ENCODE measurements around the gene PLCD1.
A peak's percentile ranks its signal among the peaks of the same experiment; 100 is the strongest.

Gene PLCD1

DNA sequence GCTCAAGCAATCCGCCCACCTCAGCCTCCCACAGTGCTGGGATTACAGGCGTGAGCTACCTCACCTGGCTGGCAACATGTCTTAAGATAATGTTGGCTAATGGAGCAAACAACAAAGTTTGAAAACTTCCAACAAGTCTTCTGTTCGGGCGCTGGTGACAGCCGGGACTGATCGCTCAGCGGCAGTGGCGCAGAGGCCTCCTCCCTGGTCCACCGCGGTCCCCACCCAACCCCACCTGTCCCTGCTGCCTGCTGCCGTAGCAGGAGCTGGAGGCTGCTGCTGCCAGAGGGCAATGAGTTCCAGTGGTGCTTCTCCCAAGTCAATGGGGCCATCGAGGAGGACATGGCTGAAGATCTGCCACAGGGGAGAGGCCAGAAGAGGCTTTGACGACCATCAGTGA lies 21.7 kb upstream of the PLCD1 start:
- no peak overlapping the region for H3K4me3 ChIP-seq
- H3K4me1 ChIP-seq, result peaks cover 0 to 15% (median 13%) of the 10 kb centered on the region in 10 experiments; a peak in 18 of 20 replicates
- no peak overlapping the region for H3K9ac ChIP-seq
- no peaks in the 10 kb centered on the region for H4K20me1 ChIP-seq
- H3K27me3 ChIP-seq, result no peaks in the 10 kb centered on the region
- H3K27ac ChIP-seq, result no peak overlapping the region
- H3K9me3 ChIP-seq (replicated peaks in 1 of 11), result peaks cover 13 to 30% (median 20%) of the 10 kb centered on the region in 11 experiments
- no peak overlapping the region for H3K4me2 ChIP-seq
- TF ChIP-seq Cebpa-rat (IDR thresholded peaks at IDR 0.05), result no peak
- H3K36me3 ChIP-seq, result no peaks in the 10 kb centered on the region; a peak in 1 of 22 replicates

DNA sequence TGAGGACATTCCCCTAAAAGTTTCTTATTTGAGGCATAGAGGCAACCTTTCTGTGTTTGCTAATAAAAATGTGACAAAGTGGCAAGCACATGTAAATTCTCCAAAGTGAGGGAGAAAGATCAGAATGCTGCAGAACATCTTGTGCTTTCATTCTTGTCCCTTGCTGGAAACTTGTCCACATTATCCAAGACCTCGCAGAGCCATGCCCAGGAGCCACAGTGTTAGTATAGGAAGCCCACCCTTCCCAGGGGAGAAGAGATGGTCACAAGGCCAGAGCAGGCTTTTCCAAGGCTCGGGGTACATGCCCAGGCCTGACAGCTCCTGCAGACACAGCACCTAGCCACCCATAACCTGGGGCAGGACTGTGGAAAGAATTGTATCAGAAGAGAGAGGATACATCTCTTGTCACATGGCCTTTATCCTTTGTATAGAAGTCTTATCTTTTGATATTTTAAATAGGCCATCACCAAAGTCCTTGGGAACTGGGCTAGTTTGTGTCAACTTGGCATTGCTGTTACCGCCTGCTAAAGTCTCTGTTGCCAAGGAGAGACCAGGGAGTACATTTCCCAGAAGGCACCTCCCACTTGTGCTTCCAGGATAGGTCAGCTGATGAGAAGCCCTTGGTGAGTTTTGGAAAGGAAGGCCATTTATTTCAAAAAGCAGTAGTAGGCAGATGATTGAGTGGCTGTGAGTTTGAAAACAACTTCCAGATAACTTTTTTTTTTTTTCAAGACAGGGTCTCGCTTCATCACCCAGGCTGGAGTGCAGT lies 20.1 kb upstream of the PLCD1 start:
- Histone ChIP-seq H3K9ac (no peak overlapping the region), H3K27ac (no peak overlapping the region), H3K9me3 (replicated peaks in 1 of 11) (peaks cover 13 to 30% (median 20%) of the 10 kb centered on the region in 11 experiments), H3K27me3 (no peaks in the 10 kb centered on the region), H3K4me1 (peaks cover 0 to 5% (median 5%) of the 10 kb centered on the region in 10 experiments; a peak in 18 of 20 replicates), H3K4me2 (no peak overlapping the region), H3K4me3 (no peak overlapping the region), H4K20me1 (no peaks in the 10 kb centered on the region), H3K36me3 (no peaks in the 10 kb centered on the region; a peak in 1 of 22 replicates)
- TF ChIP-seq Cebpa-rat (IDR thresholded peaks at IDR 0.05), result no peak

DNA sequence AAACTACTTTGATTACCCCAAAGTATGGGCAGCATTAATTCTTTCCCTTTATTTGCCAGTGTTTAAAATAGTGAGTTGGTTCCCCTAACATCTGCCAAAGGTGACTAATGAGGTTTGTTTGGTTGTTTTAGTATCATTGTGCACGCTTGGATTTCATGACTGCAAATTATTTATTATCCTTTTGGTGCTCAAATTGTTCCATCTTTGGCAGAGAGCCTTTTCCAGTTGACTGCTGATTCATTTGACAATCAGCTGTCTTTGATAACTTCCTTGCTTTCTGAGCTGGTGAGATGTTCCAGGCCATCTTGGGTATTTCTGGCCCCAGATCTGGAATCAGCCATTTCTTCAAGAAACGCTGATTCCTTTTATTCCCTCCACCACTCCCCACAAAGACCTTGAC lies 18.5 kb upstream of the PLCD1 start:
- peaks cover 12 to 23% (median 18%) of the 10 kb centered on the region in 11 experiments for H3K9me3 ChIP-seq (replicated peaks in 1 of 11)
- peaks cover 0 to 8% (median 0%) of the 10 kb centered on the region in 10 experiments; a peak in 1 of 20 replicates for H3K4me1 ChIP-seq
- H3K27ac ChIP-seq, result no peak overlapping the region
- no peak overlapping the region for H3K9ac ChIP-seq
- H3K4me2 ChIP-seq, result no peak overlapping the region
- no peaks in the 10 kb centered on the region for H3K27me3 ChIP-seq
- TF ChIP-seq Cebpa-rat (IDR thresholded peaks at IDR 0.05), result no peak
- no peaks in the 10 kb centered on the region for H4K20me1 ChIP-seq
- H3K4me3 ChIP-seq, result no peak overlapping the region
- H3K36me3 ChIP-seq, result no peaks in the 10 kb centered on the region; a peak in 1 of 22 replicates

DNA sequence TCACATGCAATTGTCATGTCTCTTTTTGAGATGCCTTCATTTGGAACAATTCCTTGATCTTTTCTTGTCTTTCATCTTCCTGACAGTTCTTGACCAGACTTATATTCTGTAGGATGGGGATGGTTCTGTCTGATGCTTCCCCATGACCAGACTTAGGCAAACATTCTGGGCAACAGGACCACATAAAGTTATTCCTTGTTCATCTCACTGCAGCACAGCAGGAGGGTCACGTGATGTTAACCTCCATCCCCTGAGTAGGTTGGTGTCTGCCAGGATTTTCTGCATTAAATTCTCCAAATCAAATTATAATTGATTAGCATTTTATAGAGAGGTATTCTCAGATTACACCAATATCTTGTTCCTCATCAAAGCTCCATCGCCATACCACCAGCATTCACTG lies 17.4 kb upstream of the PLCD1 start:
- no peak overlapping the region for H3K4me2 ChIP-seq
- H4K20me1 ChIP-seq, result no peaks in the 10 kb centered on the region
- H3K27ac ChIP-seq, result no peak overlapping the region
- no peaks in the 10 kb centered on the region for H3K27me3 ChIP-seq
- H3K9ac ChIP-seq, result no peak overlapping the region
- peaks cover 0 to 9% (median 0%) of the 10 kb centered on the region in 10 experiments; a peak in 1 of 20 replicates for H3K4me1 ChIP-seq
- H3K36me3 ChIP-seq, result no peaks in the 10 kb centered on the region; a peak in 1 of 22 replicates
- peaks cover 1 to 12% (median 7%) of the 10 kb centered on the region in 11 experiments; a peak in 19 of 22 replicates for H3K9me3 ChIP-seq (replicated peaks in 1 of 11)
- no peak for TF ChIP-seq Cebpa-rat (IDR thresholded peaks at IDR 0.05)
- no peak overlapping the region for H3K4me3 ChIP-seq

DNA sequence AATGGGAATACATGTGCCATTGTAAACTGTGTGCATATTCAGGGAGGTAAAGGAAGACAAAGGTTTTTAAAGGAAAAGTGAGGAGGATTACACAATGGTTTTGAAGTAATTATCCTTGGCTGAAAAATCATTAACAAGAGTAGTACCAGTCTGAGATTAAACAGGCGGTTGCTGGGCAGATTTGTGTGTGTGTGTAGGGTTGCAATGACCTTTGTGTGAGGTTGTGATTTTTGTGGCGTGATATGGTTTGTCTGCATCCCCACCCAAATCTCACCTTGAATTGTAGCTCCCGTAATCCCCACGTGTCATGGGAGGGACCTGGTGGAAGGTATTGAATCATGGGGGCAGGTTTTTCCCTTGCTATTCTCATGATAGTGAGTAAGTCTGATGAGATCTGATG lies 16.6 kb upstream of the PLCD1 start:
- Histone ChIP-seq H4K20me1 (no peaks in the 10 kb centered on the region), H3K9ac (no peak overlapping the region), H3K36me3 (no peaks in the 10 kb centered on the region), H3K27ac (no peak overlapping the region), H3K4me1 (peaks cover 0 to 9% (median 0%) of the 10 kb centered on the region in 10 experiments; a peak in 1 of 20 replicates), H3K4me3 (no peak overlapping the region), H3K9me3 (replicated peaks in 1 of 11) (peaks cover 0 to 4% (median under 1%) of the 10 kb centered on the region in 11 experiments; a peak in 8 of 22 replicates), H3K4me2 (no peak overlapping the region), H3K27me3 (no peaks in the 10 kb centered on the region)
- no peak for TF ChIP-seq Cebpa-rat (IDR thresholded peaks at IDR 0.05)

DNA sequence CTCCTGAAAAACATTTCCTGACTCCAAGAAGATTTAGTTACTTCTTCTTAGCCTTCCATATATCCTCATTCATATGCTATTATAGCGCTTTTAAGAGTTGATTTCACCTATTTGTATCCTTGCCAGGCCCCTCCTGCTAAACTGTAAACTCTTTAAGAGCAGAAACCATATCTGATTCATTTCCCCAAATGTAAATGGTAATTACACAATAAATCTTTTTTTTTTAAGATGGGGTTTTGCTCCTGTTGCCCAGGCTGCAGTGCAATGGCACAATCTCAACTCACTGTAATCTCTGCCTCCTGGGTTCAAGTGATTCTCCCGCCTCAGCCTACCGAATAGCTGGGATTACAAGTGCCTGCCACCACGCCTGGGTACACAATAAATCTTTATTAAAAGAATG lies 14.0 kb upstream of the PLCD1 start:
- H3K9ac ChIP-seq, result no peak overlapping the region
- TF ChIP-seq Cebpa-rat (IDR thresholded peaks at IDR 0.05), result no peak

DNA sequence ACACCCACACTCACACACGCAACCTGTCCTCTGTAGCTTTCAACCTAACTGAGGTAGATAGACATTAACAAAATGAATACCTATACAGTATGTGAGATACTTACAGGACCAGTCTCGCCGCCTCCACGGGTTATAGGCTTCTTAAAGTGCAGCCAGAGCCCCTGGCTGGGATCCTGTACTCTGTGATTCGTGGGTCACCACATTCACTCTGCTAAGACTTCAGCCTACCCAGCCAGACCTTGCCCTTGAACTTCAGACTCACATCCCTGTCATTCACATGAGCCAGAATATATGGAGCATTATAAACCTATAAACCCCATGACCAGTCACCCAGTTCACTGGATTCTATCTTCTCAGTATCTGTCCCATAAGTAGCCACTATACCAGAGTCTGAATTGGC lies 11.0 kb upstream of the PLCD1 start:
- Histone ChIP-seq H3K4me3 (peak overlapping the region in 2 of 10 experiments; percentile 58 to 66; a peak in 2 of 20 replicates), H3K4me2 (peak overlapping the region; percentile 93 to 100 (median 98)), H3K27me3 (no peaks in the 10 kb centered on the region), H3K9me3 (replicated peaks in 1 of 11) (no peaks in the 10 kb centered on the region), H3K9ac (peak overlapping the region in 5 of 11 experiments; percentile 19 to 69 (median 36); a peak in 6 of 22 replicates), H4K20me1 (no peaks in the 10 kb centered on the region), H3K36me3 (no peaks in the 10 kb centered on the region), H3K27ac (peak overlapping the region in 4 of 11 experiments; percentile 8 to 79 (median 29); a peak in 3 of 22 replicates), H3K4me1 (peaks cover 23 to 39% (median 27%) of the 10 kb centered on the region in 10 experiments)
- TF ChIP-seq Cebpa-rat (IDR thresholded peaks at IDR 0.05), result no peak

More for the DNA sequence above, 14.0 kb upstream of the PLCD1 start:
- no peaks in the 10 kb centered on the region for H3K36me3 ChIP-seq
- H3K4me2 ChIP-seq, result no peak overlapping the region
- H3K27me3 ChIP-seq, result no peaks in the 10 kb centered on the region
- H3K4me1 ChIP-seq, result peaks cover 19 to 32% (median 21%) of the 10 kb centered on the region in 10 experiments
- no peak overlapping the region for H3K27ac ChIP-seq
- no peak overlapping the region for H3K4me3 ChIP-seq
- H3K9me3 ChIP-seq (replicated peaks in 1 of 11), result no peaks in the 10 kb centered on the region
- no peaks in the 10 kb centered on the region for H4K20me1 ChIP-seq

DNA sequence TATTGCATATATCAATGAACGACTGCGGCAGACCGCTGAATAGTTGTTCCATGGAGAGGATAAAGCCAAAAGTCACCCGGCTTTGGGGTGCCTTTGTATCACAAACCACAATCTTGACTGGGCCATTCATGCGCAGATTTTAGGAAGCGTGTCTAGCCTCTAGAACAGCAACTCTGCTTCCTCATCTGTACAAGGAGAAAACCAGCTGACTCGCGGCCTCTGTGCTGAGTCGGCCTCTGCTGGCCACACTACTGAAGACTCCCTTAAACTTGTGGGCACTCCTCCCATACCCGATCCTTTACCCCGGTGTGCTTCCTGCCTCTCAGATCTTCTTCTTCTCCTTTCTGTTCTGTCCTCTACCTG lies 10.4 kb upstream of the PLCD1 start:
- Histone ChIP-seq H3K4me1 (peaks cover 23 to 39% (median 27%) of the 10 kb centered on the region in 10 experiments), H3K4me2 (peak overlapping the region; percentile 93 to 100 (median 98)), H4K20me1 (no peaks in the 10 kb centered on the region), H3K27me3 (no peaks in the 10 kb centered on the region), H3K9ac (peak overlapping the region in 10 of 11 experiments; percentile 38 to 72 (median 66); a peak in 12 of 22 replicates), H3K4me3 (peak overlapping the region; percentile 47 to 73 (median 62)), H3K9me3 (replicated peaks in 1 of 11) (no peaks in the 10 kb centered on the region), H3K36me3 (no peaks in the 10 kb centered on the region), H3K27ac (peak overlapping the region in 8 of 11 experiments; percentile 29 to 79 (median 63); a peak in 14 of 22 replicates)
- TF ChIP-seq Cebpa-rat (IDR thresholded peaks at IDR 0.05), result no peak

DNA sequence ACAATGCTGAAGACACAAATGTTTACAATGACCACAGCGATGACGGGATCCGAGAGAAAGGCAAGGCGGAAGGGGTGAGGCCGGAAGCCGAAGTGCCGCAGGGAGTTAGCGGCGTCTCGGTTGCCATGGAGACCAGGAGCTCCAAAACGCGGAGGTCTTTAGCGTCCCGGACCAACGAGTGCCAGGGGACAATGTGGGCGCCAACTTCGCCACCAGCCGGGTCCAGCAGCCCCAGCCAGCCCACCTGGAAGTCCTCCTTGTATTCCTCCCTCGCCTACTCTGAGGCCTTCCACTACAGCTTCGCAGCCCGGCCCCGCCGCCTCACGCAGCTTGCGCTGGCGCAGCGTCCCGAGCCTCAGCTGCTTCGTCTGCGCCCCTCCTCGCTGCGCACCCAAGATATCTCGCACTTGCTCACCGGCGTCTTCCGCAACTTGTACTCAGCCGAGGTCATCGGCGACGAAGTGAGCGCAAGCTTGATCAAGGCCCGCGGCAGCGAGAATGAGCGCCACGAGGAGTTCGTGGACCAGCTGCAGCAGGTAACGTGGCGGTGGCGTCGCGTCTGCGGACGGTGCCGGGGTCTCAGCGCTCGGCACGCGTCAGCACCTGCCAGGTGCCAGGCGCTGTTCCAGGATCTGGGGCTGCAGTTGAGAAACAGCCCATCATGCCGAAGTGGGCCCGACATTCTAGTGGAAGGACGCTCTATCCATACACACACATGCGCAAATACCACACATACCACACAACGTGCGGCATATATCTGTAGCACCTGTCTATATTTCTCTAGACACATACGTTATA lies 9.9 kb upstream of the PLCD1 start, which contains the start of gene DLEC1:
DLEC1 (plus strand) TSS at position 108 of the 798 bp plus-strand sequence; CDS start at position 126, 18 bp downstream.
- H3K27me3 ChIP-seq, result no peaks in the 10 kb centered on the region
- H4K20me1 ChIP-seq, result no peaks in the 10 kb centered on the region
- peak within 1 kb of the TSS; percentile 25 to 79 (median 58); a peak in 19 of 22 replicates for H3K27ac ChIP-seq
- peaks cover 23 to 39% (median 27%) of the 10 kb centered on the region in 10 experiments for H3K4me1 ChIP-seq
- H3K9ac ChIP-seq, result peak within 1 kb of the TSS; percentile 38 to 72 (median 67); a peak in 21 of 22 replicates
- TF ChIP-seq Cebpa-rat (IDR thresholded peaks at IDR 0.05), result no peak
- no peaks in the 10 kb centered on the region for H3K9me3 ChIP-seq (replicated peaks in 1 of 11)
- H3K36me3 ChIP-seq, result no peaks in the 10 kb centered on the region
- peak within 1 kb of the TSS; percentile 93 to 100 (median 98) for H3K4me2 ChIP-seq
- H3K4me3 ChIP-seq, result peak within 1 kb of the TSS; percentile 47 to 73 (median 62)
